SK-N-SH (cell line): ENCODE data around the gene SYNE3.

Experiments used
- FOXM1 ChIP-seq: IDR thresholded peaks from 2 replicates; pipeline ENCODE4 v1.4.0; 2012; ENCODE audit warnings: low read depth, mild to moderate bottlenecking
- RFX5 ChIP-seq: IDR thresholded peaks from 2 replicates; pipeline ENCODE4 v1.6.1; 2012; ENCODE audit warnings: mild to moderate bottlenecking, improper control_type of control experiment, low read length
- RXRA ChIP-seq: IDR thresholded peaks from 2 replicates; pipeline ENCODE4 v1.4.0; 2012; ENCODE audit warnings: low read depth, mild to moderate bottlenecking, borderline replicate concordance
- USF2 ChIP-seq: fragments of 150-350 bp; IDR thresholded peaks from 2 replicates; pipeline ENCODE4 v1.6.1; 2017; ENCODE audit warnings: antibody characterized with exemption, low read length, low read depth, borderline replicate concordance
- YY1 ChIP-seq: IDR thresholded peaks from 2 replicates; pipeline ENCODE4 v1.4.0; 2012; ENCODE audit warnings: low read depth, mild to moderate bottlenecking
- TF ChIP-seq, protein P1 (sequence below): IDR thresholded peaks from 2 replicates; pipeline ENCODE4 v1.6.1; 2012; ENCODE audit warnings: mild to moderate bottlenecking, low read depth, low read length, moderate library complexity
- TF ChIP-seq, protein P2 (sequence below): fragments of 200-600 bp; sonication (generic); IDR thresholded peaks from 2 replicates; pipeline ENCODE4 v1.6.1; 2017; ENCODE audit warnings: antibody characterized with exemption, mild to moderate bottlenecking, moderate library complexity

DNA sequence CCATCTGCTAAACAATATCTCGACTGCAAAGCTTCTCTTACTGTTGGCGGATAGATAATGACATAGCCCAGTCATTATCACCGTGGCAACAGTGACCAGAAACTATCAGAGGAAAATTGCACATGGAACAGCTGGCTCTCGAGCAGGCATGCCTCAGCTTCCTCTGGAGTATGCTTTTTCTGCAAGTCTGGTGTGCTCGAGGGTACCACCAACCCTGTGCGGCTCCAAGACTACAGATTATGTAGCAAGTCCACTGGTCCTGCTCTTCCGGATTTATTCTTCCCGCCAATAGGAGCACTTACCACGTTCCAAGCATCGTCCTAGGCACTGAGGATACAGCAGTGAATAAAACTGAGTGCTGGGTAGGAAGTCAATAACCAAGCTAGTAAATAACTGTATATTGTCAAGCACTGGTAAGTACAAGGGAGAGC is 17.0 kb upstream of the SYNE3 start:
- TF ChIP-seq, protein P1, sequence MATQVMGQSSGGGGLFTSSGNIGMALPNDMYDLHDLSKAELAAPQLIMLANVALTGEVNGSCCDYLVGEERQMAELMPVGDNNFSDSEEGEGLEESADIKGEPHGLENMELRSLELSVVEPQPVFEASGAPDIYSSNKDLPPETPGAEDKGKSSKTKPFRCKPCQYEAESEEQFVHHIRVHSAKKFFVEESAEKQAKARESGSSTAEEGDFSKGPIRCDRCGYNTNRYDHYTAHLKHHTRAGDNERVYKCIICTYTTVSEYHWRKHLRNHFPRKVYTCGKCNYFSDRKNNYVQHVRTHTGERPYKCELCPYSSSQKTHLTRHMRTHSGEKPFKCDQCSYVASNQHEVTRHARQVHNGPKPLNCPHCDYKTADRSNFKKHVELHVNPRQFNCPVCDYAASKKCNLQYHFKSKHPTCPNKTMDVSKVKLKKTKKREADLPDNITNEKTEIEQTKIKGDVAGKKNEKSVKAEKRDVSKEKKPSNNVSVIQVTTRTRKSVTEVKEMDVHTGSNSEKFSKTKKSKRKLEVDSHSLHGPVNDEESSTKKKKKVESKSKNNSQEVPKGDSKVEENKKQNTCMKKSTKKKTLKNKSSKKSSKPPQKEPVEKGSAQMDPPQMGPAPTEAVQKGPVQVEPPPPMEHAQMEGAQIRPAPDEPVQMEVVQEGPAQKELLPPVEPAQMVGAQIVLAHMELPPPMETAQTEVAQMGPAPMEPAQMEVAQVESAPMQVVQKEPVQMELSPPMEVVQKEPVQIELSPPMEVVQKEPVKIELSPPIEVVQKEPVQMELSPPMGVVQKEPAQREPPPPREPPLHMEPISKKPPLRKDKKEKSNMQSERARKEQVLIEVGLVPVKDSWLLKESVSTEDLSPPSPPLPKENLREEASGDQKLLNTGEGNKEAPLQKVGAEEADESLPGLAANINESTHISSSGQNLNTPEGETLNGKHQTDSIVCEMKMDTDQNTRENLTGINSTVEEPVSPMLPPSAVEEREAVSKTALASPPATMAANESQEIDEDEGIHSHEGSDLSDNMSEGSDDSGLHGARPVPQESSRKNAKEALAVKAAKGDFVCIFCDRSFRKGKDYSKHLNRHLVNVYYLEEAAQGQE = no peak
- TF ChIP-seq, protein P2, sequence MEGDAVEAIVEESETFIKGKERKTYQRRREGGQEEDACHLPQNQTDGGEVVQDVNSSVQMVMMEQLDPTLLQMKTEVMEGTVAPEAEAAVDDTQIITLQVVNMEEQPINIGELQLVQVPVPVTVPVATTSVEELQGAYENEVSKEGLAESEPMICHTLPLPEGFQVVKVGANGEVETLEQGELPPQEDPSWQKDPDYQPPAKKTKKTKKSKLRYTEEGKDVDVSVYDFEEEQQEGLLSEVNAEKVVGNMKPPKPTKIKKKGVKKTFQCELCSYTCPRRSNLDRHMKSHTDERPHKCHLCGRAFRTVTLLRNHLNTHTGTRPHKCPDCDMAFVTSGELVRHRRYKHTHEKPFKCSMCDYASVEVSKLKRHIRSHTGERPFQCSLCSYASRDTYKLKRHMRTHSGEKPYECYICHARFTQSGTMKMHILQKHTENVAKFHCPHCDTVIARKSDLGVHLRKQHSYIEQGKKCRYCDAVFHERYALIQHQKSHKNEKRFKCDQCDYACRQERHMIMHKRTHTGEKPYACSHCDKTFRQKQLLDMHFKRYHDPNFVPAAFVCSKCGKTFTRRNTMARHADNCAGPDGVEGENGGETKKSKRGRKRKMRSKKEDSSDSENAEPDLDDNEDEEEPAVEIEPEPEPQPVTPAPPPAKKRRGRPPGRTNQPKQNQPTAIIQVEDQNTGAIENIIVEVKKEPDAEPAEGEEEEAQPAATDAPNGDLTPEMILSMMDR = no peak
- no peak for TF ChIP-seq USF2
- TF ChIP-seq YY1 = no peak
- TF ChIP-seq FOXM1 = no peak
- TF ChIP-seq RFX5 = no peak
- no peak for TF ChIP-seq RXRA
